HepG2 (cell line): ENCODE measurements around the gene F13B. TPM values are rescaled to one million over a fixed set of nuclear protein-coding genes. Genes with fewer than 3 reads are reported as not detected.

Experiments used
- ATAC-seq: fragments of 200-7000 bp; cut with Tn5 transposase; 3 replicates; pipeline ENCODE4 v1.9.1; 2020; ENCODE audit warnings: mild to moderate bottlenecking, moderate library complexity
- BruUV-seq: library from RNA; stranded (reverse); fragments of 400-500 nt; replicated peaks from 2 replicates; lab custom pipeline; 2021; lab: Mats Ljungman, UMichigan
- CTCF ChIA-PET: fragments of 300-600 bp; formaldehyde crosslinking; extraction: SDS; loops from one replicate; lab custom pipeline; 2021; ENCODE audit warnings: low total read pairs, inconsistent platforms, low intra/inter-chr PET ratio; lab: Yijun Ruan, JAX
- POLR2A ChIA-PET: fragments of 350-600 bp; sonication (Branson Sonifier 250); formaldehyde crosslinking; loops from one replicate; lab custom pipeline; 2020; ENCODE audit warnings: antibody characterized with exemption, inconsistent platforms; lab: Yijun Ruan, JAX
- DNase-seq: peaks from one replicate; pipeline ENCODE4 v3.0.0-alpha.2; 2015; ENCODE audit warnings: low spot score
- FAIRE-seq: peaks from 3 replicates; lab custom pipeline; 2011; peaks lifted over from hg19 to GRCh38; lab: Jason Lieb, UNC
- H2AFZ ChIP-seq: one replicate; pipeline ENCODE4 v1.6.1; 2011; ENCODE audit warnings: low read length, inconsistent platforms
- H3K27ac ChIP-seq: fragments of 300-600 bp; 3 replicates; pipeline ENCODE4 v1.8.0; 2011; ENCODE audit warnings: mixed run types, mild to moderate bottlenecking, mixed read lengths, low read length, inconsistent platforms; ENCODE audit not compliant: insufficient read depth; ENCODE audit errors: extremely low read length
- H3K27me3 ChIP-seq, 2 experiments: fragments of 200-600 bp in 1 of 2; 2 replicates in 1 of 2; 3 replicates in 1 of 2; pipeline versions ENCODE4 v1.6.0 to v1.8.0; 2011; ENCODE audit warnings: low read length in 2 of 2, mild to moderate bottlenecking in 2 of 2, moderate library complexity in 2 of 2, inconsistent platforms in 1 of 2; ENCODE audit not compliant: insufficient read depth in 2 of 2, control insufficient read depth in 1 of 2
- H3K36me3 ChIP-seq, 2 experiments: fragments of 200-600 bp in 1 of 2; replicated peaks in 1 of 2; 2 replicates in 1 of 2; 3 replicates in 1 of 2; pipeline versions ENCODE4 v1.5.1 to v1.8.0; 2011; ENCODE audit warnings: low read length in 2 of 2, inconsistent platforms in 1 of 2; ENCODE audit not compliant: insufficient read depth in 2 of 2, control insufficient read depth in 1 of 2
- H3K4me1 ChIP-seq: 2 replicates; pipeline ENCODE4 v1.5.1; 2012; ENCODE audit warnings: low read length, inconsistent platforms; ENCODE audit not compliant: insufficient read depth
- H3K4me2 ChIP-seq: 2 replicates; pipeline ENCODE4 v1.6.0; 2011; ENCODE audit warnings: low read depth, low read length, inconsistent platforms
- H3K4me3 ChIP-seq, 3 experiments: fragments of 200-600 bp in 1 of 3; sonication (generic), shearing (Covaris generic) in 1 of 3; replicated peaks in 1 of 3; 2 replicates each; pipeline ENCODE4 v1.5.1; 2011 to 2016; ENCODE audit warnings: low read length in 3 of 3, inconsistent platforms in 2 of 3, low read depth in 2 of 3, mild to moderate bottlenecking in 2 of 3, control low read depth in 1 of 3, mixed read lengths in 1 of 3; ENCODE audit not compliant: insufficient read depth in 1 of 3
- H3K79me2 ChIP-seq: one replicate; pipeline ENCODE4 v1.6.1; 2011; ENCODE audit warnings: low read length, inconsistent platforms; ENCODE audit not compliant: insufficient read depth
- H3K9ac ChIP-seq: 2 replicates; pipeline ENCODE4 v1.6.0; 2011; ENCODE audit warnings: mild to moderate bottlenecking, low read depth, low read length, inconsistent platforms; ENCODE audit not compliant: insufficient read depth
- H3K9me3 ChIP-seq: 2 replicates; pipeline ENCODE4 v1.5.1; 2012; ENCODE audit warnings: mild to moderate bottlenecking, low read length
- H4K20me1 ChIP-seq: 2 replicates; pipeline ENCODE4 v1.6.0; 2011; ENCODE audit warnings: inconsistent platforms, mild to moderate bottlenecking, low read length, moderate library complexity; ENCODE audit not compliant: insufficient read depth
- BCL6 ChIP-seq: IDR thresholded peaks from 2 replicates; pipeline ENCODE4 v1.6.1; 2016; ENCODE audit warnings: missing genetic modification reagents, missing compliant biosample characterization
- DNMT1 ChIP-seq: sonication (generic); formaldehyde crosslinking; IDR thresholded peaks from 2 replicates; pipeline ENCODE4 v1.5.1; 2020; ENCODE audit warnings: mild to moderate bottlenecking, missing genetic modification reagents
- EP300 ChIP-seq, 3 experiments: sonication (generic) in 1 of 3; formaldehyde crosslinking in 1 of 3; IDR thresholded peaks; 2 replicates each; pipeline versions ENCODE4 v1.5.1 to v1.6.1; 2011 to 2020; ENCODE audit warnings: low read depth in 2 of 3, low read length in 2 of 3, borderline replicate concordance in 1 of 3, improper control_type of control experiment in 1 of 3, mild to moderate bottlenecking in 1 of 3, missing genetic modification reagents in 1 of 3, moderate library complexity in 1 of 3
- MXD1 ChIP-seq: sonication (generic); formaldehyde crosslinking; IDR thresholded peaks from 2 replicates; pipeline ENCODE4 v1.4.0; 2020; ENCODE audit warnings: mild to moderate bottlenecking, missing genetic modification reagents
- RFX5 ChIP-seq: IDR thresholded peaks from 2 replicates; pipeline ENCODE4 v1.6.1; 2011; ENCODE audit warnings: low read depth, low read length, improper control_type of control experiment
- TAF15 ChIP-seq: fragments of 200-400 bp; formaldehyde crosslinking; IDR thresholded peaks from one replicate; pipeline ENCODE4 v1.6.1; 2018; ENCODE audit warnings: mild to moderate bottlenecking, low read depth, low read length; ENCODE audit not compliant: poor library complexity, severe bottlenecking
- TSC22D2 ChIP-seq: sonication (generic); formaldehyde crosslinking; IDR thresholded peaks from 2 replicates; pipeline ENCODE4 v1.5.1; 2020; ENCODE audit warnings: missing genetic modification reagents, mild to moderate bottlenecking, borderline replicate concordance
- ZNF558 ChIP-seq: sonication (generic); formaldehyde crosslinking; IDR thresholded peaks from 2 replicates; pipeline ENCODE4 v1.9.0; 2022; ENCODE audit warnings: mild to moderate bottlenecking, missing genetic modification reagents, borderline replicate concordance
- ZNF564 ChIP-seq: sonication (generic); formaldehyde crosslinking; IDR thresholded peaks from 2 replicates; pipeline ENCODE4 v1.8.1; 2023; ENCODE audit warnings: mild to moderate bottlenecking, missing genetic modification reagents
- ZNF569 ChIP-seq: sonication (generic); formaldehyde crosslinking; IDR thresholded peaks from 2 replicates; pipeline ENCODE4 v1.5.0; 2020; ENCODE audit warnings: mild to moderate bottlenecking, missing genetic modification reagents, moderate library complexity, borderline replicate concordance
- WGBS: methylation state at CpG from one replicate; pipeline ENCODE4 v1.1.6; 2017; ENCODE audit warnings: low lambda C conversion rate; 5-methylcytosine and 5-hydroxymethylcytosine counted together
- in situ Hi-C: cut with HindIII; loops from 2 replicates; pipeline ENCODE4 v1.10.0; 2017; ENCODE audit warnings: low pct_unique_long_range_greater_than_20kb; ENCODE audit not compliant: extremely low pct_ligation_motif_present
- intact Hi-C: fragments of 100-400 bp; cut with micrococcal nuclease; formaldehyde crosslinking; loops from one replicate; pipeline ENCODE4 v1.10.0; 2022; ENCODE audit not compliant: unreplicated experiment
- polyA plus RNA-seq, 8 experiments: library from polyadenylated mRNA; depleted of rRNA in 3 of 8; stranded (reverse) in 7 of 8; unstranded in 1 of 8; fragments of >200 nt; fragmentation: Illumina TruSeq in 4 of 8; extraction: Trizol in 4 of 8; gene quantifications; 2 replicates each; pipeline versions ENCODE4 v1.2.1 to v1.2.3, GENCODE V29; 2011 to 2016; ENCODE audit warnings: low read depth in 4 of 8, missing spikeins in 1 of 8, mixed read lengths in 1 of 8; ENCODE audit not compliant: insufficient read depth in 1 of 8
- total RNA-seq, 5 experiments: library from RNA; depleted of rRNA; stranded (reverse); fragments of >200 nt; fragmentation: Illumina TruSeq; extraction: Trizol; gene quantifications; 2 replicates each; pipeline ENCODE4 v1.2.3, GENCODE V29; 2016; ENCODE audit warnings: low read depth in 1 of 5
- TF ChIP-seq, protein P1 (sequence below): sonication (generic); formaldehyde crosslinking; IDR thresholded peaks from 2 replicates; pipeline ENCODE4 v1.8.1; 2022; ENCODE audit warnings: mild to moderate bottlenecking, missing genetic modification reagents
- TF ChIP-seq, protein P2 (sequence below): sonication (generic); formaldehyde crosslinking; IDR thresholded peaks from 2 replicates; pipeline ENCODE4 v1.5.0; 2020; ENCODE audit warnings: missing genetic modification reagents

F13B gene
- total and polyA plus RNA-seq, 2 of the 13 experiments (the other 11 are each of a cell fraction or from before 2014, with no cell fraction given), result 0.41 to 2.7 TPM

GRCh38 chr1:197073978-197074377 is 6.9 kb upstream of the F13B start:
- no peaks in the 10 kb centered on the region for H3K79me2 ChIP-seq
- no peak overlapping the region for H3K9ac ChIP-seq
- ATAC-seq (no peak), DNase-seq (no peak), FAIRE-seq (no peak)
- POLR2A ChIA-PET, result no interaction called here
- CTCF ChIA-PET, result no interaction called here
- no peak overlapping the region for H3K4me3 ChIP-seq
- no peak overlapping the region for H3K27ac ChIP-seq
- no peaks in the 10 kb centered on the region for H3K36me3 ChIP-seq
- no peaks in the 10 kb centered on the region for H3K9me3 ChIP-seq
- no TSS peak for BruUV-seq
- no peak for TF ChIP-seq ZNF558 (CRISPR knock-in tag)
- no peak for TF ChIP-seq EP300 (IDR thresholded peaks at IDR 0.05; ENCODE audit: low read depth in 2 of 2, low read length in 2 of 2)
- TF ChIP-seq EP300 (CRISPR knock-in tag; IDR thresholded peaks at IDR 0.05; ENCODE audit: borderline replicate concordance), result no peak
- TF ChIP-seq ZNF569 (CRISPR knock-in tag), result no peak
- no peak for TF ChIP-seq RFX5
- TF ChIP-seq TAF15, result no peak
- TF ChIP-seq, protein P1, sequence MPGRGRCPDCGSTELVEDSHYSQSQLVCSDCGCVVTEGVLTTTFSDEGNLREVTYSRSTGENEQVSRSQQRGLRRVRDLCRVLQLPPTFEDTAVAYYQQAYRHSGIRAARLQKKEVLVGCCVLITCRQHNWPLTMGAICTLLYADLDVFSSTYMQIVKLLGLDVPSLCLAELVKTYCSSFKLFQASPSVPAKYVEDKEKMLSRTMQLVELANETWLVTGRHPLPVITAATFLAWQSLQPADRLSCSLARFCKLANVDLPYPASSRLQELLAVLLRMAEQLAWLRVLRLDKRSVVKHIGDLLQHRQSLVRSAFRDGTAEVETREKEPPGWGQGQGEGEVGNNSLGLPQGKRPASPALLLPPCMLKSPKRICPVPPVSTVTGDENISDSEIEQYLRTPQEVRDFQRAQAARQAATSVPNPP, result no peak
- TF ChIP-seq, protein P2, sequence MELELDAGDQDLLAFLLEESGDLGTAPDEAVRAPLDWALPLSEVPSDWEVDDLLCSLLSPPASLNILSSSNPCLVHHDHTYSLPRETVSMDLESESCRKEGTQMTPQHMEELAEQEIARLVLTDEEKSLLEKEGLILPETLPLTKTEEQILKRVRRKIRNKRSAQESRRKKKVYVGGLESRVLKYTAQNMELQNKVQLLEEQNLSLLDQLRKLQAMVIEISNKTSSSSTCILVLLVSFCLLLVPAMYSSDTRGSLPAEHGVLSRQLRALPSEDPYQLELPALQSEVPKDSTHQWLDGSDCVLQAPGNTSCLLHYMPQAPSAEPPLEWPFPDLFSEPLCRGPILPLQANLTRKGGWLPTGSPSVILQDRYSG (CRISPR knock-in tag), result no peak
- no peak for TF ChIP-seq MXD1 (CRISPR knock-in tag)
- no peak for TF ChIP-seq TSC22D2 (CRISPR knock-in tag)
- no peak for TF ChIP-seq ZNF564
- no peak for TF ChIP-seq BCL6 (CRISPR knock-in tag)
- TF ChIP-seq DNMT1 (CRISPR knock-in tag), result no peak
- in situ Hi-C loops (loop anchor here (25.0 kb wide), 1 partner anchor 337 kb away; no protein-coding TSS in a partner anchor), intact Hi-C loops (no loop called here)
- no peak overlapping the region for H2AFZ ChIP-seq
- no peak overlapping the region for H3K4me2 ChIP-seq
- H3K4me1 ChIP-seq, result no peaks in the 10 kb centered on the region
- WGBS, result 0% methylated on average over 1 of the region's 1 CpG
- H4K20me1 ChIP-seq, result no peaks in the 10 kb centered on the region
- no peaks in the 10 kb centered on the region for H3K27me3 ChIP-seq
